K562 (cell line): ENCODE measurements around the gene KNCN. TPM values are rescaled to one million over a fixed set of nuclear protein-coding genes. Genes with fewer than 3 reads are reported as not detected.

Source experiments
- ATAC-seq: fragments of 200-7000 bp; cut with Tn5 transposase; 3 replicates; pipeline ENCODE4 v1.9.1; 2020; ENCODE audit warnings: moderate library complexity
- BruUV-seq: library from RNA; stranded (reverse); fragments of 400-500 nt; replicated peaks from 2 replicates; lab custom pipeline; 2021; lab: Mats Ljungman, UMichigan
- CTCF ChIA-PET: fragments of 300-600 bp; formaldehyde crosslinking; extraction: SDS; loops from one replicate; lab custom pipeline; 2021; ENCODE audit warnings: low intra/inter-chr PET ratio; lab: Yijun Ruan, JAX
- POLR2A ChIA-PET: fragments of 300-600, 350-650 bp; sonication (Branson Sonifier 250); formaldehyde crosslinking; extraction: SDS; loops from one replicate; lab custom pipeline; 2021; ENCODE audit warnings: antibody characterized with exemption, inconsistent platforms; lab: Yijun Ruan, JAX
- DNase-seq, 4 experiments: peaks; one replicate each; pipeline versions ENCODE4 v3.0.0 to v3.0.0-alpha.2; 2011 to 2018; ENCODE audit warnings: low spot score in 3 of 4, mixed read lengths in 3 of 4; ENCODE audit errors: extremely low read depth in 1 of 4
- FAIRE-seq: peaks from 2 replicates; lab custom pipeline; 2011; peaks lifted over from hg19 to GRCh38; lab: Jason Lieb, UNC
- H2AFZ ChIP-seq: 2 replicates; pipeline ENCODE4 v1.6.0; 2011; ENCODE audit warnings: low read depth, low read length, control low read depth, inconsistent platforms
- H3K27ac ChIP-seq: fragments of 200-600 bp; 3 replicates; pipeline ENCODE4 v1.8.0; 2011; ENCODE audit warnings: low read depth, mild to moderate bottlenecking, control low read depth, inconsistent platforms, low read length, moderate library complexity, mixed read lengths; ENCODE audit errors: extremely low read depth
- H3K27me3 ChIP-seq, 2 experiments: fragments of 300-600 bp in 1 of 2; 2 replicates in 1 of 2; 3 replicates in 1 of 2; pipeline versions ENCODE4 v1.6.0 to v1.8.0; 2011; ENCODE audit warnings: inconsistent platforms in 2 of 2, low read length in 2 of 2, mild to moderate bottlenecking in 1 of 2, mixed read lengths in 1 of 2, moderate library complexity in 1 of 2; ENCODE audit not compliant: control insufficient read depth in 2 of 2, insufficient read depth in 2 of 2
- H3K36me3 ChIP-seq: fragments of 300-600 bp; 3 replicates; pipeline ENCODE4 v1.8.0; 2011; ENCODE audit warnings: mild to moderate bottlenecking, low read length, inconsistent platforms; ENCODE audit not compliant: control insufficient read depth, insufficient read depth
- H3K4me1 ChIP-seq, 2 experiments: fragments of 200-600 bp in 1 of 2; replicated peaks in 1 of 2; 2 replicates in 1 of 2; 3 replicates in 1 of 2; pipeline versions ENCODE4 v1.5.1 to v1.8.0; 2011; ENCODE audit warnings: inconsistent platforms in 2 of 2, low read length in 2 of 2, mild to moderate bottlenecking in 1 of 2, mixed read lengths in 1 of 2, moderate library complexity in 1 of 2; ENCODE audit not compliant: control insufficient read depth in 2 of 2, insufficient read depth in 2 of 2
- H3K4me2 ChIP-seq: 2 replicates; pipeline ENCODE4 v1.6.1; 2011; ENCODE audit warnings: low read length, control low read depth, inconsistent platforms, mixed read lengths; ENCODE audit not compliant: insufficient read depth
- H3K4me3 ChIP-seq: fragments of 200-600 bp; sonication (generic), shearing (Covaris generic); 2 replicates; pipeline ENCODE4 v1.5.1; 2016; ENCODE audit warnings: control low read depth, inconsistent platforms
- H3K79me2 ChIP-seq: fragments of 200-600 bp; 3 replicates; pipeline ENCODE4 v1.8.0; 2011; ENCODE audit warnings: low read length, inconsistent platforms; ENCODE audit not compliant: control insufficient read depth, insufficient read depth
- H3K9ac ChIP-seq, 2 experiments: 2 replicates each; pipeline versions ENCODE4 v1.6.0 to v1.6.1; 2011; ENCODE audit warnings: low read depth in 2 of 2, low read length in 2 of 2, control low read depth in 1 of 2, inconsistent platforms in 1 of 2, mild to moderate bottlenecking in 1 of 2, mixed read lengths in 1 of 2; ENCODE audit not compliant: insufficient read depth in 1 of 2
- H3K9me1 ChIP-seq: one replicate; pipeline ENCODE4 v1.6.0; 2011; ENCODE audit warnings: inconsistent platforms, mild to moderate bottlenecking, low read length, moderate library complexity; ENCODE audit not compliant: control insufficient read depth, insufficient read depth
- H3K9me3 ChIP-seq: replicated peaks from 2 replicates; pipeline ENCODE4 v1.5.1; 2011; ENCODE audit warnings: low read depth, low read length, inconsistent platforms; ENCODE audit not compliant: control insufficient read depth, insufficient read depth
- H4K20me1 ChIP-seq: replicated peaks from 2 replicates; pipeline ENCODE4 v1.6.1; 2011; ENCODE audit warnings: low read length, inconsistent platforms, mixed read lengths; ENCODE audit not compliant: control insufficient read depth, insufficient read depth
- BACH1 ChIP-seq: fragments of 200-800 bp; sonication (Bioruptor generic); IDR thresholded peaks from 2 replicates; pipeline ENCODE4 v1.6.1; 2016; ENCODE audit warnings: missing genetic modification characterization, missing compliant biosample characterization
- EP300 ChIP-seq: IDR thresholded peaks from 2 replicates; pipeline ENCODE4 v1.6.1; 2012; ENCODE audit warnings: low read length, improper control_type of control experiment
- KAT7 ChIP-seq: sonication (generic); formaldehyde crosslinking; IDR thresholded peaks from 2 replicates; pipeline ENCODE4 v1.8.0; 2022; ENCODE audit warnings: missing genetic modification reagents, mild to moderate bottlenecking, borderline replicate concordance
- LEF1 ChIP-seq: fragments of 450-650 bp; IDR thresholded peaks from 2 replicates; pipeline ENCODE4 v1.6.1; 2016; ENCODE audit warnings: mild to moderate bottlenecking
- RBM39 ChIP-seq: fragments of 200-400 bp; formaldehyde crosslinking; optimal IDR thresholded peaks from 2 replicates; pipeline ENCODE3; 2018; ENCODE audit warnings: low read depth, low read length
- STAT5B ChIP-seq: fragments of 250-450 bp; sonication (Bioruptor Pico); IDR thresholded peaks from 2 replicates; pipeline ENCODE4 v1.8.0; 2021; ENCODE audit warnings: mild to moderate bottlenecking, inconsistent platforms
- ZEB2 ChIP-seq: fragments of 450-650 bp; IDR thresholded peaks from 2 replicates; pipeline ENCODE4 v1.6.1; 2016
- ZNF830 ChIP-seq: fragments of 250-450 bp; sonication (Bioruptor Pico); IDR thresholded peaks from 2 replicates; pipeline ENCODE4 v1.5.0; 2021; ENCODE audit warnings: mild to moderate bottlenecking
- WGBS: fragments of 100-300 bp; shearing (Covaris generic); methylation state at CpG from one replicate; pipeline ENCODE4 v1.1.6; 2016; ENCODE audit warnings: low coverage, mixed read lengths; ENCODE audit not compliant: insufficient coverage; ENCODE audit errors: missing lambda C conversion rate; 5-methylcytosine and 5-hydroxymethylcytosine counted together
- in situ Hi-C: fragments of 300-500 bp; cut with MboI; formaldehyde crosslinking; loops from 4 replicates; pipeline ENCODE4 v1.15.0; 2018; ENCODE audit warnings: inconsistent platforms, mixed read lengths
- intact Hi-C: fragments of 100-400 bp; cut with micrococcal nuclease; formaldehyde crosslinking; loops from 2 replicates; pipeline ENCODE4 v1.14.2; 2022
- polyA plus RNA-seq, 8 experiments: library from polyadenylated mRNA; depleted of rRNA in 4 of 8; stranded (reverse) in 5 of 8; unstranded in 3 of 8; fragments of >200 nt; fragmentation: Nextera tagmentation in 2 of 8; fragmentation: Illumina TruSeq in 1 of 8; extraction: Ambion mirVana in 2 of 8; extraction: Trizol in 1 of 8; gene quantifications; 2 replicates each; pipeline versions ENCODE4 v1.2.1 to v1.2.3, GENCODE V29; 2011 to 2014; ENCODE audit warnings: inconsistent platforms in 1 of 8, missing spikeins in 1 of 8
- total RNA-seq, 7 experiments: library from RNA; depleted of rRNA in 6 of 7; stranded (reverse); fragments of >200 nt in 6 of 7; fragmentation: Illumina TruSeq in 2 of 7; extraction: Trizol in 2 of 7; gene quantifications; 2 replicates each; pipeline versions ENCODE4 v1.2.1 to v1.2.3, GENCODE V29; 2011 to 2021; ENCODE audit warnings: low replicate concordance in 1 of 7
- TF ChIP-seq, protein P1 (sequence below), 2 experiments: fragments of 450-650 bp in 1 of 2; IDR thresholded peaks; 2 replicates each; pipeline ENCODE4 v1.6.1; 2011 to 2017; ENCODE audit warnings: low read depth in 2 of 2, antibody characterized with exemption in 1 of 2, borderline replicate concordance in 1 of 2, low read length in 1 of 2, mild to moderate bottlenecking in 1 of 2, mixed read lengths in 1 of 2; ENCODE audit not compliant: control insufficient read depth in 1 of 2
- TF ChIP-seq, protein P2 (sequence below): fragments of 450-650 bp; formaldehyde crosslinking; IDR thresholded peaks from 2 replicates; pipeline ENCODE4 v1.4.0; 2022; ENCODE audit warnings: missing genetic modification characterization
- TF ChIP-seq, protein P3 (sequence below): fragments of 250-450 bp; sonication (Bioruptor Pico); IDR thresholded peaks from 2 replicates; pipeline ENCODE4 v1.8.0; 2022; ENCODE audit warnings: moderate library complexity, mild to moderate bottlenecking, inconsistent platforms

The KNCN gene
- total and polyA plus RNA-seq, 9 of the 15 experiments (the other 6 are each of a cell fraction or from before 2014, with no cell fraction given) = not detected

DNA sequence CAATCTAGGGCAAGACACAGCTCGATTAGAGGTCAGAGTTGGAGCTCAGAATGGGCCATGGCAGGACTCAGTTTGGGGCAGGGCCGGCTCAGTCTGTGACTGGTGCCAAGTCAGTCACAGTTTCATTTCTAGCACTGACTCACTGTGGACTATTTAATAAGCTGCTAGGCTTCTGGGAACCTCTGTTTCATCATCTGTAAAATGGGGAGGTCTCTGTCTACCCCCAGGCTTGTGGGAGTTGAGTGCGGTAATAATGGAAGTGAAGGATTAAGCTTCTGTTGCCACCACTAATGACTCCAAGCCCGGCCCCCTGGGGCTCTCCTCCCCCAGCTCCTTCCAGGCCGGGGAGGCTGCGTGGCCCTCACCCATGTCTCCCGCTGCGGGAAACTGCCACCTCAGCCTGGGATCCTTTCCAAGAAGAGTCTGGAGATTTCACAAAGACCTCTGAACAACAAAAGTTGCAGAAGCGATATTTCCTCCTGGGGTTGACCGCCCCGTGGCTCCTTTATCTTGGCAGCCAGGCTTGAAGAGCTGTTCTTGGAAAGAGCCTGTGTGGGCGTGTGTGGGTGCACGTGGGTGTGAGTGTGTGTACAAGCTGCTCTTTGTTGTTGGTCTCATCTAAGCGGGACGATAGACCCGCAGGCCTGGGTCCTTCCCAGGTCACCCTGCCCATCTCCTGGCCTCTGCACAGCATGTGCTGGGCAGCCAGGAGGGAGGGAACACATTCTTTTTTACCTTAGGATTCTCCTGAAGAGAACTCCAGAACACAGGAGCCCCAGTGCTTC lies 29.1 kb downstream of the KNCN start:
- Histone ChIP-seq H3K36me3 (no peaks in the 10 kb centered on the region), H3K9ac (peak overlapping the region; percentile 67 to 75; a peak in 3 of 4 replicates), H4K20me1 (no peaks in the 10 kb centered on the region), H3K27ac (peak overlapping the region; percentile 85), H3K9me3 (no peaks in the 10 kb centered on the region), H3K27me3 (no peaks in the 10 kb centered on the region), H3K4me2 (peak overlapping the region; percentile 72), H2AFZ (peak overlapping the region; percentile 75), H3K9me1 (peaks cover 4% of the 10 kb centered on the region), H3K4me1 (peaks cover 89 to 95% of the 10 kb centered on the region in 2 experiments), H3K4me3 (no peak overlapping the region), H3K79me2 (no peaks in the 10 kb centered on the region)
- in situ Hi-C loops (no loop called here), intact Hi-C loops (loop anchor here (1.0 to 2.0 kb wide), 3 partner anchors 16 to 182 kb away; partner anchors contain the start of gene NSUN4)
- BruUV-seq = no TSS peak
- ATAC-seq (peak; percentile 77), FAIRE-seq (peak; percentile 97), DNase-seq (peak; percentile 89 to 99 (median 93))
- 2% methylated on average over 16 of the region's 16 CpGs for WGBS
- ChIA-PET POLR2A (interaction anchor here (0.6 to 5.7 kb wide), 22 partner anchors 9 to 407 kb away, joined by 3 to 36 read pairs (median 4); partner anchors contain the start of genes KNCN and LRRC41), CTCF (interaction anchor here (0.6 to 1.3 kb wide), 3 partner anchors 15 to 79 kb away, joined by 3 to 4 read pairs (median 3); no protein-coding TSS in a partner anchor)
- TF ChIP-seq KAT7 (CRISPR knock-in tag) = no peak
- no peak for TF ChIP-seq STAT5B (CRISPR knock-in tag)
- no peak for TF ChIP-seq ZNF830 (CRISPR knock-in tag)
- TF ChIP-seq EP300 = peak; percentile 95
- TF ChIP-seq, protein P1, sequence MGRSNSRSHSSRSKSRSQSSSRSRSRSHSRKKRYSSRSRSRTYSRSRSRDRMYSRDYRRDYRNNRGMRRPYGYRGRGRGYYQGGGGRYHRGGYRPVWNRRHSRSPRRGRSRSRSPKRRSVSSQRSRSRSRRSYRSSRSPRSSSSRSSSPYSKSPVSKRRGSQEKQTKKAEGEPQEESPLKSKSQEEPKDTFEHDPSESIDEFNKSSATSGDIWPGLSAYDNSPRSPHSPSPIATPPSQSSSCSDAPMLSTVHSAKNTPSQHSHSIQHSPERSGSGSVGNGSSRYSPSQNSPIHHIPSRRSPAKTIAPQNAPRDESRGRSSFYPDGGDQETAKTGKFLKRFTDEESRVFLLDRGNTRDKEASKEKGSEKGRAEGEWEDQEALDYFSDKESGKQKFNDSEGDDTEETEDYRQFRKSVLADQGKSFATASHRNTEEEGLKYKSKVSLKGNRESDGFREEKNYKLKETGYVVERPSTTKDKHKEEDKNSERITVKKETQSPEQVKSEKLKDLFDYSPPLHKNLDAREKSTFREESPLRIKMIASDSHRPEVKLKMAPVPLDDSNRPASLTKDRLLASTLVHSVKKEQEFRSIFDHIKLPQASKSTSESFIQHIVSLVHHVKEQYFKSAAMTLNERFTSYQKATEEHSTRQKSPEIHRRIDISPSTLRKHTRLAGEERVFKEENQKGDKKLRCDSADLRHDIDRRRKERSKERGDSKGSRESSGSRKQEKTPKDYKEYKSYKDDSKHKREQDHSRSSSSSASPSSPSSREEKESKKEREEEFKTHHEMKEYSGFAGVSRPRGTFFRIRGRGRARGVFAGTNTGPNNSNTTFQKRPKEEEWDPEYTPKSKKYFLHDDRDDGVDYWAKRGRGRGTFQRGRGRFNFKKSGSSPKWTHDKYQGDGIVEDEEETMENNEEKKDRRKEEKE (IDR thresholded peaks at IDR 0.05; ENCODE audit: borderline replicate concordance in 1 of 2, control insufficient read depth in 1 of 2, low read depth in 2 of 2, low read length in 1 of 2) = 0 out of 4 replicates have a peak, but pooled peaks of 1 of the 2 experiments have one; percentile 32
- TF ChIP-seq LEF1 = peak; percentile 98
- peak; percentile 64 for TF ChIP-seq ZEB2
- peak; percentile 36 for TF ChIP-seq RBM39
- no peak for TF ChIP-seq BACH1 (tag)
- TF ChIP-seq, protein P2, sequence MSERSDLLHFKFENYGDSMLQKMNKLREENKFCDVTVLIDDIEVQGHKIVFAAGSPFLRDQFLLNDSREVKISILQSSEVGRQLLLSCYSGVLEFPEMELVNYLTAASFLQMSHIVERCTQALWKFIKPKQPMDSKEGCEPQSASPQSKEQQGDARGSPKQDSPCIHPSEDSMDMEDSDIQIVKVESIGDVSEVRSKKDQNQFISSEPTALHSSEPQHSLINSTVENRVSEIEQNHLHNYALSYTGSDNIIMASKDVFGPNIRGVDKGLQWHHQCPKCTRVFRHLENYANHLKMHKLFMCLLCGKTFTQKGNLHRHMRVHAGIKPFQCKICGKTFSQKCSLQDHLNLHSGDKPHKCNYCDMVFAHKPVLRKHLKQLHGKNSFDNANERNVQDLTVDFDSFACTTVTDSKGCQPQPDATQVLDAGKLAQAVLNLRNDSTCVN (CRISPR knock-in tag) = no peak
- TF ChIP-seq, protein P3, sequence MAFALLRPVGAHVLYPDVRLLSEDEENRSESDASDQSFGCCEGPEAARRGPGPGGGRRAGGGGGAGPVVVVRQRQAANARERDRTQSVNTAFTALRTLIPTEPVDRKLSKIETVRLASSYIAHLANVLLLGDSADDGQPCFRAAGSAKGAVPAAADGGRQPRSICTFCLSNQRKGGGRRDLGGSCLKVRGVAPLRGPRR (CRISPR knock-in tag) = no peak
